Stimulated activated memory B cell treated with anti-CD40 and anti-IgM and Interleukin-4, amounts not matched to agents 10 μg/mL and 1 μg/mL and 100 μg/mL, for 72 hours (primary cell): ENCODE data around the gene FBXW12.

Source experiments
- ATAC-seq: fragments of 150-1000 bp; cut with Tn5 transposase; 2 replicates; pipeline ENCODE4 v1.10.0; 2021
- H3K27ac Mint-ChIP-seq: one replicate; pipeline ENCODE4 v1.8.0; 2022; ENCODE audit warnings: mild to moderate bottlenecking, mixed read lengths
- H3K27me3 Mint-ChIP-seq: one replicate; pipeline ENCODE4 v1.8.0; 2022; ENCODE audit warnings: mixed read lengths
- H3K36me3 Mint-ChIP-seq: one replicate; pipeline ENCODE4 v1.8.0; 2022; ENCODE audit warnings: mixed read lengths
- H3K4me1 Mint-ChIP-seq: one replicate; pipeline ENCODE4 v1.8.0; 2022; ENCODE audit warnings: mixed read lengths
- H3K4me3 Mint-ChIP-seq: one replicate; pipeline ENCODE4 v1.8.0; 2022; ENCODE audit warnings: mild to moderate bottlenecking, moderate library complexity, mixed read lengths
- H3K9me3 Mint-ChIP-seq: one replicate; pipeline ENCODE4 v1.8.0; 2022; ENCODE audit warnings: mixed read lengths

Gene FBXW12

DNA sequence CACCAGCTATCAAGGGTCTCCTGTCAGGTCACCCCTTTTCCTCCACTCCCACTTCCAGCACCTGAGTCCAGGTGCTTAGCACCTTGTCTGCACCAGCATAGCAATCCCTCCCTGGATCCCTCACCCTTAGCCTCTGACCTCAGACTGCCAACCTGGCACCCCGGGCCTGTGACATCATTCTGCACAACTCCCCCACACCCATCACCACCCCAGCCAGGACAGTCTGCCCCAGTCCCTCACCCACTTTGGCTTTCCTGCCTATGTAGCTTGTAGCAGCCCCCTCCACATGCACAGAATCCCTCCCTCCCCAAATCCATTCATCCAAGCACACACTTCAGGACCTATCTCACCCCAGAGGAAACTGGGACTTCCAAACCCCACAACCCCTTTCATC lies 58.7 kb downstream of the FBXW12 start:
- Mint-ChIP-seq H3K27me3 (peaks cover 26% of the 10 kb centered on the region), H3K4me3 (peak overlapping the region; percentile 81), H3K4me1 (peaks cover 9% of the 10 kb centered on the region), H3K9me3 (no peaks in the 10 kb centered on the region), H3K27ac (no peak overlapping the region), H3K36me3 (peaks cover 7% of the 10 kb centered on the region)
- no peak for ATAC-seq

DNA sequence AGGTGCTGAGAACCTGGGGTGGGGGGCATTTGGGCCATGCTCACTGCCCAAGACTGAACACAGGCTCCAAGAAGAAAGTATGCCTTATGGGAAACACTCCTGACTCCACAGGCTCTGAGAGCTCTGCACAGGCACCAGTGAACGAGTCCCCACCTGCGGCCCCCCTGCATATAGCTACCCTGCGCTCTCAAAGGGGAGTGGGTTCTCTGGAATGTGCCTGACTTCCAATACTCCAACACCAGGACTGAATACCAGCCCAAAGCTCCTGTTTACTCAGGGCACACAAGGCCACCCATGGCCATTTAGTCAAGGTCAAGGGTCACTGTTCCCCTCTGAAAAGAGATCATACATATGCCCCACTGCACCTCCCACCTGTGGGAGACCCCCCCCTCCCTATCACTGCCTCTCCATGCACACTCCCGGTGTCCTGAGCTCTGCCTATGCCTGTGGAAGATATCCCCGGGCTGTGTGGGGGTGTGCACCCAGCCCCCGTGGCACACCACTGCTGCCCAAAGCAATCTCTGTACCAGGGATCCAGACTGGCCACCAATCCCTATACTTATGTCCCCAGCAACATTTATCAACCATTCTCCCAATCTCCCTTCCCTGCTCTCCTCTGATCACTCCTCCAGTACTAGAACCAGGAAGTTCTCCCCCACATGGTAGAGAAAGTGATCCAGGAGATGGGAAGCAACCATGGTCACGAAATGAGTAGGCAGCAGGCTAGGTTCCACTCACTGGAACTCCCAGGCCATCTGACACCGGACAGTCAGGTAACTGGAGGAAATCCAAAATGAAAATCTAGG lies 59.4 kb downstream of the FBXW12 start:
- Mint-ChIP-seq H3K27me3 (peaks cover 26% of the 10 kb centered on the region), H3K27ac (no peak overlapping the region), H3K4me1 (peaks cover 9% of the 10 kb centered on the region), H3K36me3 (peaks cover 7% of the 10 kb centered on the region), H3K4me3 (peak overlapping the region; percentile 81), H3K9me3 (no peaks in the 10 kb centered on the region)
- ATAC-seq, result no peak

DNA sequence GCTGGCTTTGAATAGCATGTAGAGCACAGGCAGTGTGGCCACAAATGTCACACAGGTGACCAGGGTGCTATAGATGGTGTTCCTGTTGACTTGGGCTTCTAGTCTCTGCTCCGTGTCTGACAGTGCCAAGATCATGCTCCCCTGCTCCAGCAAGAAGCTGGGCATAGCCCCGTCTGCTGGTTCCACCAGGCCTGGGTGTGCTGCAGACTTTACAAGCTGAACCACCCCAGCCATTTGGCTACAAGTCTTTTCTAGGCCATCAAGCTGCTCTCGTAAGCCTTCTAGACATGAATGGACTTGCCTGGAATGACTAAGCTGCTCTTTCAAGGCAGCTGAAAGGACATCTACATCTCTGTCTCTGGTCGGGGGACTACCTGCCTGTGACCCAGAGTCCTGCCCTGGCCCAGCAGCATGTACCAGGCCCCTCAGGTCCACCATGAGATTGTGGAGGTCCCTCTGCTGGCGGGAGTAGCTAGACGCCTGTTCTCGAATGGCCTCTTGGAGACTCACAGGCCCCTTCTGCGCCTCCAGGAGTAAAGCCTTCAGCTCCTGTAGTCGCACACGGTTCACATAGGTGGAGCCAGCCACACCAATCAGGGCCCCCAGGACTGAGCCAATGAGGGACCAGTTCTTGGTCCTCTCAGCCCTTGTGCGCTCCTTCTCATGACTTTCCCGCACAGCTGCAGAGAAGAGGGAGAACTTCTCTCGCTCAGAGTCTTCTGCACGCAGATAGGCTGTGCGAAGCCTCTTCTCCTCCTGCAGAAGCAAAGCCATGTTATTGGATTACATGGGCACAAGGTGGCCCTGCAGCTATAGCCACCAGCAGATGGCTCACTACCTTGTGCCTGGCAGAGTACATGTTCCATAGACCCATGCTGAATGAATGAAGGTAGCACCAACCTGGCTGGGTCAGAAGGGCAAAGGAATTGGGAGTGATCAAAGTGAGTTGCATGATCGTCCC lies 60.7 kb downstream of the FBXW12 start:
- H3K4me3 Mint-ChIP-seq, result no peak overlapping the region
- H3K27me3 Mint-ChIP-seq, result peaks cover 18% of the 10 kb centered on the region
- ATAC-seq, result no peak
- H3K9me3 Mint-ChIP-seq, result no peaks in the 10 kb centered on the region
- H3K27ac Mint-ChIP-seq, result no peak overlapping the region
- peaks cover 7% of the 10 kb centered on the region for H3K36me3 Mint-ChIP-seq
- H3K4me1 Mint-ChIP-seq, result peaks cover 9% of the 10 kb centered on the region

DNA sequence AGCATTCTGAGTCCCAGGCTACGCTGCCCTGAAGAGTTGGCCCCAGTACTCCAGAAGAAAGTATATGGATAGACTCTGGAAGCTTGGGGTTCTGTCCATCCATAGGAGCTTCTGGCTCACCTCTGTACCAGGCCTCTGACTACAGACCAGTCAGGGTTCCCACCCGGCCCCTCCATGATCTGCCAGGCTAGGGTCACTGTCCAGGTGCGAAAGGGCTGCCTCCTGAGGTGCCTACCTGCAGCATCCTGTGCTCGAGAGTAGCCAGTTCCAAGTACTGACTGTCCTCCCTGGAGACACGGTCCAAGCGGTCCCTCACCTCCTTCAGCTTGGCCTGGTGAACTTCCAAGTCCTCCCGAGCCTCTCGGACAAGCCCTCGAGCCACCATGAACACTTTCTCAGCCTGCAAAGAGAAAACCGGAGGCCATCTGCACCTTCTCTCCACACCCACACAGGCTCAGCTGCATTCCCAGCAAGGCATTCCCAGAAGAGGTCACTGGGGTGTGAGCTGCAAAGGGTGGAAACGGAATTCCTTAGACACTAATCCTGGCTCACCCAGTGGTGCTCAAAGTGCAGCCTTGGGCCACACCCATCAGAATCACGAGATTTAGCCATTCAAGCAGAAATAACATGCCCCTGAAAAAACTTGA lies 61.6 kb downstream of the FBXW12 start:
- peaks cover 9% of the 10 kb centered on the region for H3K27me3 Mint-ChIP-seq
- no peak for ATAC-seq
- no peak overlapping the region for H3K27ac Mint-ChIP-seq
- peaks cover 9% of the 10 kb centered on the region for H3K4me1 Mint-ChIP-seq
- peaks cover 7% of the 10 kb centered on the region for H3K36me3 Mint-ChIP-seq
- H3K9me3 Mint-ChIP-seq, result no peaks in the 10 kb centered on the region
- H3K4me3 Mint-ChIP-seq, result no peak overlapping the region

DNA sequence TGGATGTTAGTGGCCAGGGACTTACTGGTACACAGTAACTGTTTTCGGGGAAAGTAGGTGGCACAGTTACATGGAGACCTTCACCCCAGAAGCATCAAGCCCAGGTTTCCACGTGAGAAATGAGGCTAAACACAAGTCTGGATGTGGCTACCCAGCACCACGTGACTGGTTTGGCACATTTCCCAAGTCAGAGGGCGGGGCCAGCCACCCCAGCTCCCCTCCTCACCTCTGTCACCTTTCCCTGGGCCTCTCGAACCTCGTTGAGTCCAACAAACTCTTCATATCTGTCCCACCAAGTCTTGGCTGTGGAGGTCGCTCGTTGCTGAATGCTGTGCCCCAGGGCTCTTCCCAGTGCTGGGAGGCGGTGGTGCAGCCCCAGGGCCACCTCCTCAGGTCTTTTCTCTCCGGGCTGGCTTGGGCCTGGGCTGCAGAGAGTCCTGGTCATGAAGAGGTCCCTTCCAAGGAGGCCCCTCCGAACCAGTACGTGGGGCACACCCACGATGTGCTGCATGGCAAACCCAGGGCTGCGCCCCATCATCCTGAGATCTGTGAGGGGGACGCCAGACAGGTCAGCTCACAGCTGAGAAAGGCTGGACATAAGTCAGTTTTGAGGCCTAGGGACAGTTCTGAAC lies 62.7 kb downstream of the FBXW12 start:
- Mint-ChIP-seq H3K27me3 (peaks cover 8% of the 10 kb centered on the region), H3K27ac (no peak overlapping the region), H3K4me1 (peaks cover 10% of the 10 kb centered on the region), H3K9me3 (no peaks in the 10 kb centered on the region), H3K36me3 (peaks cover 7% of the 10 kb centered on the region), H3K4me3 (no peak overlapping the region)
- no peak for ATAC-seq

DNA sequence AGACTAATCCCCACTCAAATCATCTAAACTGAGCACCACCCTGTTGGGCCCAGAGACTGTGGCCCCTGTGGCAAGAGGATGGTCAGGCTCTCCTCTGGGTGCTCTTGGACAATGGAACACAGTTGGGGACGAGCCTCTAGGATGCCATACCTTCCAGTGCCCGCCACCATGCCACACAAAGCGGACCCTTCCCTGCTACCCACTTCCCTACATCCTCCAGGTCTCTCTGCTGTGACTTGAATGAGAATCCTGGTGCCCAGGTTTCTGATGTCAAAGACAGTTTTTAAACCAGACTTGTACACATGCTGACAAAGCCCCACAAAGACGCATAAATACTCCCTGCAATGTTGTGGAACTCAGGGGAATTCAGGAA lies 63.2 kb downstream of the FBXW12 start:
- ATAC-seq, result no peak
- no peak overlapping the region for H3K4me3 Mint-ChIP-seq
- no peak overlapping the region for H3K27ac Mint-ChIP-seq
- H3K27me3 Mint-ChIP-seq, result peaks cover 4% of the 10 kb centered on the region
- H3K9me3 Mint-ChIP-seq, result no peaks in the 10 kb centered on the region
- H3K4me1 Mint-ChIP-seq, result peaks cover 9% of the 10 kb centered on the region
- peaks cover 7% of the 10 kb centered on the region for H3K36me3 Mint-ChIP-seq

DNA sequence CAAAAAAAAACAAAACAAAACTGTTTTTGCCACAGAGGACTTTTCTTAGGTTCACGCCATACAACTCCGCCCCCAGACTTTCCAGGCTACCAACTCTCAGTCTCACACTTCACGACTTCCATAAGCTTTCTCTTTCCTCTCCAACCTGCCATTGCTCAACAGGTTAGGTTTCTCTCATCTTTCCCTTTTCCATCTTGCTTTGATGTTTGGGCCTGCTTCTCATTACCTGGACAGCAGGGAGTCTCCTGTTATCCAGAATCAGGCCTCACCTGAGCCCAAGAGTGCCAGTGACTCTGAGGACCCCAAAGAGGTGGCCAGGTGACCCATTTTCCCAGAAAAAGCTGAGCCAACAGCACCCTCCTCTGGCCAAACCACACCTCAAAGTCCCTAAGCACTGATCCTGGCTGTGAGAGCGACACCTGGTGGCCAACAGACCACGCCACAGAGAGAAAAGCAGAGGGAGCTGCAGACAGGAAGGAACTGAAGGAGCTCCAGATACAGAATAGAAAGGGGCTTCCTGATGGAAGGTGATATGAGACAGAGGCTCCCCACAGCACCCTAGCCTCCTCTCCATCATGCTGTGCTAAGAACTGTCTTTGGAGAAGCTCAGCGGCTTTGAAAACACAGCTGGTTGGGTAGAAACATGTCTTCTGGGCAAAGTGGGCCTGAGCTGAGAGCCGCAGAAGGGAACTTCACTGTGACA lies 63.9 kb downstream of the FBXW12 start:
- Mint-ChIP-seq H3K36me3 (peaks cover 7% of the 10 kb centered on the region), H3K4me3 (no peak overlapping the region), H3K4me1 (peaks cover 6% of the 10 kb centered on the region), H3K9me3 (no peaks in the 10 kb centered on the region), H3K27me3 (no peaks in the 10 kb centered on the region), H3K27ac (no peak overlapping the region)
- ATAC-seq, result peak; percentile 51

DNA sequence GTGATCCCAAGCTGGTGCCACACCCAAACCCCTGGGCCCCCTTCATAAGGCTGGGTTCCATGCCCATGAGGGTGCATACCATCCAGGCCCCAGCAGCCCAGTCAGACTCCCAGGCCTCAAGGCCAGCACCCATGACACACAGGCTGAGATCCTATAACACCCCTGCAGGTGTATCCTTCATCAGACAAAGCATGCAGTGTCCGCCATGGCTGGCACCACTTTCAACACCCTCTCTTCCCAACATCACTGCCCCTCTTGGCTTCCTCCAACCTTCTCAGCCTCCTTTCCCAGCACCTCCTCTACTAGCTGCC lies 64.4 kb downstream of the FBXW12 start:
- no peak overlapping the region for H3K27ac Mint-ChIP-seq
- H3K4me3 Mint-ChIP-seq, result no peak overlapping the region
- H3K27me3 Mint-ChIP-seq, result no peaks in the 10 kb centered on the region
- H3K36me3 Mint-ChIP-seq, result peaks cover 6% of the 10 kb centered on the region
- no peaks in the 10 kb centered on the region for H3K9me3 Mint-ChIP-seq
- H3K4me1 Mint-ChIP-seq, result peaks cover 7% of the 10 kb centered on the region
- no peak for ATAC-seq

DNA sequence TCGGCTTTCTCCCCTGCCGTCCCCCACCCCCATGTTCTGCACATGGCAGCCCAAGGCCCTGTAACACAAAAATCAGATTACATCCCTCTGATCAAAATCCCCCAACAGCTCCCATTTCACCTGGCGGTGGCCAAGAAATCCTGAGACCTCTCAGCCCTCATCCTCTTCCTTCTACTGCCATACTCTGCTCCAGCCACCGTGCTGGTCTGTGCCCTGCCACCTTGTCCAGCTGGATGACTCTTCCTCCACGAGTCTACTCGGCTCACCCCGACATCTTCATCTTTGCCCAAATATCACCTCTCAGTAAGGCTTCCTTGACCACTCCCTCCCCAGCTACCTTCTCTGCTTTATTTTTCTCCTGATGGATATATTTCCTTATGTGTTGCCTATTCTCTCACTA lies 64.8 kb downstream of the FBXW12 start:
- no peak overlapping the region for H3K27ac Mint-ChIP-seq

DNA sequence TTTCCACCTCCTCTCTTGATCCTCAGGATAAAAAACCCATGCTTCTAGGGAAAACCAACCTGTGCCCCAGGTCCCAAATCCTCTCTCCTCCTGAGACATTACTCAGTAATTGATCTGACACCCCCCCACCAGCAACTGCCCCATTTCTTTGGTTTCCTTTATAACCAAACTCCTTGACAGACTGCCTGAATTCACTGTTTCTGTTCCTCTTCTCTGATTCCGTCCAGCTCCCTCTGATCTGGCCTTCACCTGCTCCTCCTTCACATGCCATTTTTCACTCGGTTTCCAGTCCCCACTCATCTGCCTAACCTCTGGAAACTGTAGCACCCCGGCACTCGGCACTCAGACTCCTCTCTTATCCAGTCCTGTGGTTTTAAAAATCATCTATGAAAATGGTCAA lies 65.8 kb downstream of the FBXW12 start:
- Mint-ChIP-seq H3K27ac (peak overlapping the region; percentile 83), H3K27me3 (no peaks in the 10 kb centered on the region), H3K4me1 (peaks cover 12% of the 10 kb centered on the region), H3K4me3 (no peak overlapping the region), H3K9me3 (no peaks in the 10 kb centered on the region), H3K36me3 (no peaks in the 10 kb centered on the region)
- ATAC-seq, result no peak

More for the DNA sequence above, 64.8 kb downstream of the FBXW12 start:
- Mint-ChIP-seq H3K4me3 (no peak overlapping the region), H3K36me3 (peaks cover 2% of the 10 kb centered on the region), H3K4me1 (peaks cover 11% of the 10 kb centered on the region), H3K9me3 (no peaks in the 10 kb centered on the region), H3K27me3 (no peaks in the 10 kb centered on the region)
- no peak for ATAC-seq

DNA sequence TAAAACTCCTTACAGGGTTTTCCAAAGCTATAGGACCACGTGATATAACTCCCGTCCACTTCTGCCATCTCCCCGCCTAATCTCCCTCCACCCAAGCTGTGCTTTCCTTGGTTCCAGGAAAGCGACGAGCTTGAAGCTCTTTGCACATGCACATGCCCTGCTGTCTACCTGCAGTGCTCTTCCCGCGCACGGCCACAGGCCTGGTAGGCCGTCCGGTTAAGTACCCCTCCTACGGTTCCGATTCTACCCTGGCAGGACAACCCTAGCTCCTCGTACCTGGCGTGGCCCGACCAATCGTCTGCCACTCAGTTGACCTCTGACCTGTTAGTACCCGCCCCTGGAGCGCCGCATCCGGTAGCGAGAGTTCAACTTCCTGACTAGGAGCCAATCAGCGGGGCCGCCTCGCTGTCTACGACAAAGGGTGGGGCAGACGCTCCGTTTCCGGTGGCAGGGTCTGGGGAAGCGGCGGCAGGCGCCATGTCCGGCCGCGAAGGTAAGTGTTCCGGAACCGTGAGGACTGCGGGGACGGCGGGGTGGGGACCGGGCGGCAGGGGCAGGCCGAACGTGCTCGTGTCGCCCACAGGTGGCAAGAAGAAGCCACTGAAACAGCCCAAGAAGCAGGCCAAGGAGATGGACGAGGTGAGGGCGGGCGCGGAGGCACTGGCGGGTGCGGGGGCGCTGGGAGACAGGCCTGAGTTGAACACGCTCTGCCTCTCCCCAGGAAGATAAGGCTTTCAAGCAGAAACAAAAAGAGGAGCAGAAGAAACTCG lies 68.0 kb downstream of the FBXW12 start, which contains the start of the genes CCDC51 and TMA7:
CCDC51 (minus strand) TSS at position 300 of the 770 bp plus-strand sequence. CDS start 4,991 bp downstream, outside the sequence.
TMA7 (plus strand) TSS at position 438 of the 770 bp plus-strand sequence; CDS start at position 478, 40 bp downstream.
- peaks cover 12% of the 10 kb centered on the region for H3K4me1 Mint-ChIP-seq
- peaks cover 5% of the 10 kb centered on the region for H3K36me3 Mint-ChIP-seq
- H3K27me3 Mint-ChIP-seq, result no peaks in the 10 kb centered on the region
- no peaks in the 10 kb centered on the region for H3K9me3 Mint-ChIP-seq
- H3K27ac Mint-ChIP-seq, result peak within 1 kb of the TSS; percentile 83
- peak within 1 kb of the TSS; percentile 97 for H3K4me3 Mint-ChIP-seq
- ATAC-seq, result peak; percentile 100

DNA sequence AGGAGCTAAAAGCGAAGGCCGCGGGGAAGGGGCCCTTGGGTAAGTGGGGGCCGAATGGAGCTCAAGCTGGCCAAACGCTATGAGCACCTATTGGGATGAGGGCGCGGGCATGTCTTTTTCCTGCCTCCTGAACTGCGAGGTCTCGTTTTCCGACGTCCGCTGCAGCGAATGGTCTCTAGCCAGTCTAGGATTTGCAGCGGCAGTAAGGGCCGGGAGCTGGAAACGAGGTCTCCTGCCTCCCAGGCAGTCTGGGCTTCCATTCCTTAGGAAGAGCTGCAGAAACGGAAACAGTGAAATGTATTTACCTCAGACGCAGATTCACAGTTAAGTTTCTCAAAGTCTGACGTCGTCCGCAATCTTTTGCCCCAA lies 68.6 kb downstream of the FBXW12 start:
- Mint-ChIP-seq H3K27ac (peak overlapping the region; percentile 83), H3K36me3 (peaks cover 5% of the 10 kb centered on the region), H3K27me3 (no peaks in the 10 kb centered on the region), H3K4me1 (peaks cover 14% of the 10 kb centered on the region), H3K9me3 (no peaks in the 10 kb centered on the region), H3K4me3 (peak overlapping the region; percentile 97)
- no peak for ATAC-seq

DNA sequence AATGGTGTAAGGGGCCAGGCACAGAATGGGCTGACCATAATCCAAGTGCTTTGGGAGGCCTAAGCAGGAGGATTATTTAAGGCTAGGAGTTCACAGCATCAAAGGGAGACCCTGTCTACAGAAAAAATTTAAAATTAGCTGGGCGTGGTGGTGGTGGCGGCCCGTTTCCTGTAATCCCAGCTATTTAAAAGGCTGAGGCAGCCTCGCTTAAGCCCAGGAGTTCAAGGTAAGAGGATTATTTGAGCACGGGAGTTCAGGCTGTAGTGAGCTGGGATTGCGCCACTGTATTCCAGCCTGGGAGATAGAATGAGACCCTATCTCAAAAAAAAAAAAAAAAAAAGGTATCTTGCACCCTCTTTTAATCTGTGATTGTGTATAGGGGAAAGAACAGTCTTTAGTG lies 69.9 kb downstream of the FBXW12 start:
- Mint-ChIP-seq H3K27me3 (no peaks in the 10 kb centered on the region), H3K9me3 (no peaks in the 10 kb centered on the region), H3K4me1 (peaks cover 24% of the 10 kb centered on the region), H3K36me3 (peaks cover 5% of the 10 kb centered on the region), H3K27ac (no peak overlapping the region), H3K4me3 (no peak overlapping the region)
- no peak for ATAC-seq
